GM20000 (cell line): ENCODE data around the gene LCLAT1.
A peak's percentile ranks its signal among the peaks of the same experiment; 100 is the strongest.

Experiments
- DNase-seq: peaks from one replicate; pipeline ENCODE4 v3.0.0; 2012; ENCODE audit warnings: low spot score
- TF ChIP-seq, protein P1 (sequence below): IDR thresholded peaks from 2 replicates; pipeline ENCODE4 v1.5.1; 2012; ENCODE audit warnings: mild to moderate bottlenecking, control low read depth; ENCODE audit errors: extremely low read depth, missing control alignments

Gene LCLAT1

DNA sequence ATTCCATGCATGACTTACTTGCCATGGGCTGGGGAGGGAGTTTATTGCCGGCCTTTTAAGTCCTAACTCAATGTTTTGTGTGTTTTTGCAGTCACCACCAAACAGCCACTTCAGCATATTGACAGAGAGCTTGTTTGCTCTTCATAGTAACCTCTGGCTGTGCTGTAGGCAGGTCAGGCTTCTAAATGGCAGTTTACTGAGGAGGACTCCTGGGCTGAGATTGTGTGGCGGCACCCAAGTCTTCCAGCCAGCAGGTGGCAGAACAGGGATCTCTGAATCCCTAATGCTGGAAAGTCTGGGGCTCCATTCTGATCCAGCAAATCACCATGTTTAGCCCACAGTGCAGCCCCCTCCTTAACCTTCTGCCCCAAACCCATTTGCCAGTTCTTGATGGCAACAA, 239.0 kb downstream of the LCLAT1 start:
- no peak for DNase-seq
- TF ChIP-seq, protein P1, sequence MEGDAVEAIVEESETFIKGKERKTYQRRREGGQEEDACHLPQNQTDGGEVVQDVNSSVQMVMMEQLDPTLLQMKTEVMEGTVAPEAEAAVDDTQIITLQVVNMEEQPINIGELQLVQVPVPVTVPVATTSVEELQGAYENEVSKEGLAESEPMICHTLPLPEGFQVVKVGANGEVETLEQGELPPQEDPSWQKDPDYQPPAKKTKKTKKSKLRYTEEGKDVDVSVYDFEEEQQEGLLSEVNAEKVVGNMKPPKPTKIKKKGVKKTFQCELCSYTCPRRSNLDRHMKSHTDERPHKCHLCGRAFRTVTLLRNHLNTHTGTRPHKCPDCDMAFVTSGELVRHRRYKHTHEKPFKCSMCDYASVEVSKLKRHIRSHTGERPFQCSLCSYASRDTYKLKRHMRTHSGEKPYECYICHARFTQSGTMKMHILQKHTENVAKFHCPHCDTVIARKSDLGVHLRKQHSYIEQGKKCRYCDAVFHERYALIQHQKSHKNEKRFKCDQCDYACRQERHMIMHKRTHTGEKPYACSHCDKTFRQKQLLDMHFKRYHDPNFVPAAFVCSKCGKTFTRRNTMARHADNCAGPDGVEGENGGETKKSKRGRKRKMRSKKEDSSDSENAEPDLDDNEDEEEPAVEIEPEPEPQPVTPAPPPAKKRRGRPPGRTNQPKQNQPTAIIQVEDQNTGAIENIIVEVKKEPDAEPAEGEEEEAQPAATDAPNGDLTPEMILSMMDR = peak; percentile 7

DNA sequence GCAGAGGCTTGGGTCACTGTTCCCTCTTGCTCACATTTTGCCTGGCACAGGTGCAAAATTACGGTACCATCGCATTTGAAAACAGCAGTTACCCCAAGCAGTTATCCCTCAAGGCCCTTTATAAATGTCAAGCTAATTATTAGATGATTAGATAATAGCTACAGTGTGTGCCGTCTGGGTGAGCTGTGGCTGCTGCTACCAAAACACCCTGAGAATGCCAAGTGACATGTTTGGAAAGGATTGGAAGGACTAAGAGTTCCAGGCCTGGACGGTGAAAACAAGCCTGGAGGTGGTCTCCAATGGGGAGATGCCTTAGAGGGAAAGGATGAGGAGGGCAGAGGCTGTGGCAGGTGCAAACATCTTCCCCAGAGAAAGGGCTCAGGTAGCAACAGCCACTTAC, 239.6 kb downstream of the LCLAT1 start:
- DNase-seq = no peak
- TF ChIP-seq, protein P1 = no peak

DNA sequence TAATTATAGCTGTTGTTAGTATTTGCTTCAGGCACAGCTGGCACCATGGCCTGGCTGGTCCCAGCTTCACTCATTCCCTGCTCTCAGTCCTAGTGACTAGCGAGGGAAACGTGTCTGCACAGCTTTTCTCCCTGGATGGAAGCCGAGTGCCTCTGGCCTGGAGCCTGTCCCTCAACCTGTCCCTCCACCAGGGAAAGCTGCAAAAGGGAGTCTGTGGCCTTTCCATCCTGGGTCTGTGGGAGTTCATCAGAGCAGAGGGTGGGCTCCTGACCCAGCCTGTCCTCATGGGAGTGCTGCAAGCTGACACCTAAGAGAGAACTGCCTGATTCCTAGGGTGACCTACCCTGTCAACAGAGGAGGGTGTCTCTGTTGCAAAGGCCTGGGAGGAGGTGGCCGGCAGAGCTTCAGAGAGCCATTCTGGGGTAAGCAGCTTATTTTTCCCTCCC, 241.9 kb downstream of the LCLAT1 start:
- DNase-seq = no peak
- TF ChIP-seq, protein P1 = no peak

DNA sequence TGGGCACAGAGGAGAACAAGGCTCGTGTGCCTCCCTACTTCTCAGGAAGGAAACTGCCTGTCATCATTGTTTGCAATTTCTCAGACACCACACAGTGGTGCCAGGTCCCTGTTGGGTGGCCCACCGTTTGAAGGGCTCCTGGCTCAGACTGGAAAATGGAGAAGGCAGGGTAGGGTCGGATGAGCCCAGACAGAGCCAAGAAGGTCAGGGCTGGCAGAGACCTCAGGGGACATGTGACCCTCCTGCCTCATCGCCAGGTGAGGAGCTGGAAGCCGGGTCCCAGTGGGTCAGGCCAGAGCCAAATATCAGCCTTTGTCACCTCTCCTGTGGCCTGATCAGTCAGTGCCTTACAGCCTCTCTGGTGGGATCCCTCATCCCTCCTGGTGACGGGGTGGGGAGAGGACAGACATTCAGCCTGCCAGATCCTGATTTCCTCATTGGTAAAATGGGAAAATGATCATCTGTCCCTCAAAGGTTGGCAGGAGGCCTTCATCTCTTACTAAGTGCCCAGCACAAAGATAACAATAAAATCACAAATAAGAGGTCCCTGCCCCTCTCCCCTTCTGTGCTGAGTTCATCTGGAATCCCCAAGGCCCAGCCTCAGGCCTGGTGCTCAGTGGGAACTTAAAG, 242.6 kb downstream of the LCLAT1 start:
- DNase-seq = no peak
- TF ChIP-seq, protein P1 = no peak

DNA sequence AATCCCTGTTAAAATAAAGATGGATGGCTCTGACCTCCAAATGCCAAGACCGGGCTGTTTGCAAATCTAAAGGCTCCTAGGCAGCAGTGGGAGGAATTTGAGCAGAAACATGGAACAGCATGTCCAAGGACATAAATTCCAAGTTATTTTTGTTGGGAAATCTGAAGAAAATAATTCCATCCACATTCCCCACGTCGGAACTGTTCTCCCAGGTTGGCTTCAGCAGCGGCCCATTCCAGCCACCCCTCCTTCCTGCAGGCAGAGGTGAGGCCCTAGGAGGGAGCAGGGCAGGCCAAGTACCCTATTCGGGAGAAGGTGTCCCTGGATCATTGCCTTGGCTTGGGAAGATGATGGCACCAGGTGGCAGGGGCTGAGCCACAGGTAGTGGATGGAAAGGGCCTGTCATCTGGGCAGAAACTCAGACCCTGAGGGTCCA, 243.1 kb downstream of the LCLAT1 start:
- no peak for DNase-seq
- TF ChIP-seq, protein P1 = no peak

DNA sequence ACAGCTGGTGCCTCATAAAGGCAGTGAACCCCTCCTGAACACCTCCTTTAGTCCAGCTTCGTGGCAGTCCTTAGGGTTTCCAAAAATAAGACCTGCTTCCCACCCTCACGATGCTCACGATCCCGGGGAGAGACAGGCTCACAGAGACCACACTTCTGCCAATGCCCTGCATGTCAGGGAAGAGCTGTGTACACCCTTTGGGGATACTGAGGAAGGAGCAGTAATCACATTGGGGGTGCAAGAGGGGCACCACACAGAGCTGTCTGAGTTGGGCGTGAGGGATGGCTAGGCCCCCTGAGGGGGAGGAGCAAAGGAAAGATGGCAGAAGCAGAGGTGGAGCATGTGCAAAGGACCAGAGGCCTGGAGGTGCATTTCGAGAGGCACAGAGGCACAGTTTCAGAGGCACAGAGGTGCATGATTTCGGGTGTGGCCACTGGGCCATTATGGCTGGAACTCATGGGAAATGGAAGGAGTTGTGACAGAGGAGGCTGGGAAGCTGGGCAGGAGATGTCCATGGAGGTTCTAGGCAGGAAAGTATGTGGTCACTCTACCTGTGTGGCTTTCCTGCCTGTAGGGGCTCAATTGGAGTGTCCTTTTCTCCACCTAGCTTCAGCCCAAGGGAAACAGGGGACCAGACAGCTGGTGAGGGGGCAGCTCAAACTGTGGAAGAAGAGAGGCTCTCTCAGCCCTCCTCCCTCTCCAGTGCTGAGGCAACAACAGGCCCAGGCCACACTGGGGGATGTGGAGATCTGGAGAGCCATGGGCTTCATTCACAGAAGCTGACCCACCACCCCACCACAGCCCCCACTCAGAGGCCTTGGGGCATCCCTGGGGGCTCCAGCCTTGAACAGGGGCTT, 244.3 kb downstream of the LCLAT1 start:
- DNase-seq = no peak
- TF ChIP-seq, protein P1 = no peak
